ENCODE data around the gene KCNAB2.

Gene KCNAB2

GRCh38 chr1:6026095-6026809 is 19.4 kb upstream of the KCNAB2 start:
- no peak for TF ChIP-seq CTCF (IDR thresholded peaks at IDR 0.05; ENCODE audit: extremely low read depth, insufficient read depth, missing control alignments)
- in situ Hi-C loops (cut with MboI; ENCODE audit: low pct_unique_long_range_greater_than_20kb, low sequenced_read_pairs, unreplicated experiment), result no loop called here
- DNase-seq (ENCODE audit: low spot score), result peak; percentile 85

- no peak for DNase-seq (ENCODE audit: low spot score)
- in situ Hi-C loops (cut with MboI; ENCODE audit: low pct_unique_long_range_greater_than_20kb, low sequenced_read_pairs, unreplicated experiment), result no loop called here
- no peak for TF ChIP-seq CTCF (IDR thresholded peaks at IDR 0.05; ENCODE audit: extremely low read depth, insufficient read depth, missing control alignments)
Measured at GRCh38 chr1:6027591-6027990, 18.1 kb upstream of the KCNAB2 start.

GRCh38 chr1:6028042-6028850 is 17.4 kb upstream of the KCNAB2 start:
- in situ Hi-C loops (cut with MboI; ENCODE audit: low pct_unique_long_range_greater_than_20kb, low sequenced_read_pairs, unreplicated experiment), result no loop called here
- DNase-seq (ENCODE audit: low spot score), result no peak

GRCh38 chr1:6029351-6029750 is 16.3 kb upstream of the KCNAB2 start:
- in situ Hi-C loops (cut with MboI; ENCODE audit: low pct_unique_long_range_greater_than_20kb, low sequenced_read_pairs, unreplicated experiment), result no loop called here
- TF ChIP-seq CTCF (IDR thresholded peaks at IDR 0.05; ENCODE audit: extremely low read depth, insufficient read depth, missing control alignments), result no peak
- no peak for DNase-seq (ENCODE audit: low spot score)

More at GRCh38 chr1:6028042-6028850, 17.4 kb upstream of the KCNAB2 start:
- no peak for TF ChIP-seq CTCF (IDR thresholded peaks at IDR 0.05; ENCODE audit: extremely low read depth, insufficient read depth, missing control alignments)

- no peak for TF ChIP-seq CTCF (IDR thresholded peaks at IDR 0.05; ENCODE audit: extremely low read depth, insufficient read depth, missing control alignments)
- in situ Hi-C loops (cut with MboI; ENCODE audit: low pct_unique_long_range_greater_than_20kb, low sequenced_read_pairs, unreplicated experiment), result no loop called here
- no peak for DNase-seq (ENCODE audit: low spot score)
Measured at GRCh38 chr1:6030132-6030531, 15.6 kb upstream of the KCNAB2 start.

GRCh38 chr1:6030547-6031261 is 15.0 kb upstream of the KCNAB2 start:
- no peak for DNase-seq (ENCODE audit: low spot score)
- no peak for TF ChIP-seq CTCF (IDR thresholded peaks at IDR 0.05; ENCODE audit: extremely low read depth, insufficient read depth, missing control alignments)
- in situ Hi-C loops (cut with MboI; ENCODE audit: low pct_unique_long_range_greater_than_20kb, low sequenced_read_pairs, unreplicated experiment), result no loop called here
